PFSK-1 (cell line): ENCODE measurements around the gene USP32.

Experiments used
- FOXP2 ChIP-seq: optimal IDR thresholded peaks from 2 replicates; pipeline ENCODE3; 2011; ENCODE audit warnings: borderline replicate concordance, control low read depth, inconsistent platforms; ENCODE audit not compliant: insufficient read depth; ENCODE audit errors: extremely low read length, extremely low read depth
- POLR2AphosphoS5 ChIP-seq: IDR thresholded peaks from 2 replicates; pipeline ENCODE4 v1.6.1; 2012; ENCODE audit warnings: low read depth, mild to moderate bottlenecking, control low read depth, low read length, moderate library complexity
- REST ChIP-seq, 2 experiments: IDR thresholded peaks; 2 replicates each; pipeline versions ENCODE4 v1.6.1 to v1.8.0; 2011 to 2012; ENCODE audit warnings: low read depth in 2 of 2, low read length in 2 of 2, control low read depth in 1 of 2, inconsistent platforms in 1 of 2, mild to moderate bottlenecking in 1 of 2, moderate library complexity in 1 of 2; ENCODE audit not compliant: insufficient read depth in 1 of 2
- SIN3A ChIP-seq: IDR thresholded peaks from 2 replicates; pipeline ENCODE4 v1.6.1; 2012; ENCODE audit warnings: mild to moderate bottlenecking, low read length, moderate library complexity, borderline replicate concordance; ENCODE audit not compliant: insufficient read depth
- TAF1 ChIP-seq: IDR thresholded peaks from 2 replicates; pipeline ENCODE4 v1.6.1; 2012; ENCODE audit warnings: low read length, control low read depth, borderline replicate concordance; ENCODE audit not compliant: insufficient read depth

Gene USP32

DNA sequence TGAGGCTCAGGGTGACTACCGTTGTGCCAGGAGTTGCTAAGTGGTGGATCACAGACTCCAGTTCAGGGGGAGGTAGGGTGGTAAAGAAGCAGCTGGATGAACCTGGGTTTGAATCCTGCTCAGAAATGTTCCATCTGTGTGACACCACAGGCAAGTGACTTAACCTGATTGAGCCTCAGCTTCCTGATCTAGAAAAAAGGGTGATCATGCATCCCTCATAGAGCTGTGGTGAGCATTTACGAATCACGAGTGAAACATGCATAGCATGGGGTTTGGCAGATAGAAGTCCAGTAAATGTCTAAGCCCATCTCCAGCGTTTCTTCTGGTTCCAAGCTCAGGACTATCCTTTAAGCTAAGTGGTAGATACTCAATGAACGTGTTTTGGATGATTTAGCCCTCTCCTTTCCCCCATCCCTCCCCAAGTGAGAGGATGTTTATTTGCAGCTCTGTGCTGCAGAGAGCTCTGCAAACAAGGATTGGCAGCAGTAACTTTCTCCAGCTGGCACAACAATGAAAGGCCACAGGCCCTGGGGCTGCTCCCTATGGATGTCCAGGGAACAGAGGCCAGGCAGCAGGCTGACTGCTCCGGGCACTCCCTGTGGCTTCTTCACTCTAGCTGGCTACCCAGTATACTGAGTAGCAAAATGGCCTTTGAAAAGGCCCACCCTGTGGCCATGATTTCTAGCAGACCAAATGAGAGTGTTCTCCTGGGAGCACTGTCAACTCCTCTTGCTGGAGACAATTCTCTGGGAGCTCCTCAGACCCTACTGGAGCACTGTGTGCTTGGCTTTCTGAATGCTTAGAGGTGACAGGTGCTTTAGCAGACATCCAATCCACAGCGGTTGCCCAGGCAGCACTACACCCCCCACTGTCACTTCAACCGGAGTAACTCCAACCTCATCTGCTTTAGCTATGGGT is 220.8 kb downstream of the USP32 start:
- no peak for TF ChIP-seq TAF1
- TF ChIP-seq SIN3A: no peak
- TF ChIP-seq FOXP2: no peak
- no peak for TF ChIP-seq REST (IDR thresholded peaks at IDR 0.05; ENCODE audit: insufficient read depth in 1 of 2, low read depth in 2 of 2, low read length in 2 of 2)
- no peak for TF ChIP-seq POLR2AphosphoS5

GRCh38 chr17:60169921-60170817 is 221.8 kb downstream of the USP32 start:
- TF ChIP-seq TAF1: no peak
- TF ChIP-seq POLR2AphosphoS5: no peak
- no peak for TF ChIP-seq REST (IDR thresholded peaks at IDR 0.05; ENCODE audit: insufficient read depth in 1 of 2, low read depth in 2 of 2, low read length in 2 of 2)
- TF ChIP-seq FOXP2: no peak
- no peak for TF ChIP-seq SIN3A

DNA sequence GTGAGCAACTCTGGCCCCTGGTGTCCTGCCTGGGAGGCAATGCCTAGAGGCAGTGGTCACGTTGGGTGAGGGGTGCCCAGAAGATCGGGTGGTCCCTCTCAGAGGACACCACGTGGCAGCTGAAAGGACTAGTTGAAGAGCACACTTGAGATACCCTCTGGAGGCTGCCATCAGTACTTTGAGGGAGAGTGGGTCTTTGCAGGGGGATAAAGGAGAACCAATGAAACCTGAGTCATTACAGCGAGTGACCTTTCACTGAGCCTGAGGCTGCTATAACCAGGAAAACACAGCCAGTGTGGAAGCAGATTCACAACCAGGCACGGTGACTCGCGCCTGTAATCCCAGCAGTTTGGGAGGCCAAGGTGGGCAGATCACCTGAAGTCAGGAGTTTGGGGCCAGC is 223.3 kb downstream of the USP32 start:
- TF ChIP-seq POLR2AphosphoS5: no peak
- no peak for TF ChIP-seq SIN3A
- no peak for TF ChIP-seq TAF1
- no peak for TF ChIP-seq FOXP2
- no peak for TF ChIP-seq REST (IDR thresholded peaks at IDR 0.05; ENCODE audit: insufficient read depth in 1 of 2, low read depth in 2 of 2, low read length in 2 of 2)

- TF ChIP-seq POLR2AphosphoS5 (no peak), FOXP2 (no peak), REST (IDR thresholded peaks at IDR 0.05; ENCODE audit: insufficient read depth in 1 of 2, low read depth in 2 of 2, low read length in 2 of 2) (no peak), SIN3A (no peak), TAF1 (no peak)
Observed at GRCh38 chr17:60167065-60167741, 224.7 kb downstream of the USP32 start.
